Measurements from ENCODE around the gene EBNA1BP2. TPM values are rescaled to one million over a fixed set of nuclear protein-coding genes. Genes with fewer than 3 reads are reported as not detected.
"Not testable (repeated sequence)": the region's sequence is repeated elsewhere in the genome, so short reads cannot be mapped to it uniquely, and the experiment has no call there.

Gene EBNA1BP2
- total RNA-seq, 1 donor from 2014 or later: 48.7 TPM

DNA sequence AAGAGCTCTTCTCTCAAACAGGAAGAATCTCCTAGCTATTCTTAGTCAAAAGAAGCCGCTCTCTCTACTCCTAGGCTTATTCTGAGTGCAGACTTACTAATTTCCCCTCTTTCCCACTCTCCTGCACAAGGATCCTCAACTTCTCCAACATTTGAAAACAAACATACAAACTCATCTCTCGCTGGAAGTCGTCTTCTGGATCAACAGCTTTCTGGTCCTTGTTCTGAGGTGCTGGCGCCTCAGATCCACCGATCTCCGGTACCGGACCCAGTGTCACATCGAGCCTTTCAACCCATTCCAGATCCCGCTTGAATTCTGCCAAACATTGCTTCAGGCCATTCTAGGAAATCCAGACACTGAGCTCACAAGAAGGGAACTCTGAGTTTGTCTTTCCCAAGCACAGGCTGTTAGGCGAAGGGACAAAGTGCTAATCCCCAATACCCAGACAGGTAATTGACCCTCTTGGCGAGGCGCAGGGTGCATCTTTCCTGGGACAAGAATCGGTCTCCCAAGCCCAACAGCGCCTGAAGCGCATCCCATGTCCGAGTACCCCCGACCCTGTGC is 696 bp downstream of the EBNA1BP2 start:
- ATAC-seq: no peak

DNA sequence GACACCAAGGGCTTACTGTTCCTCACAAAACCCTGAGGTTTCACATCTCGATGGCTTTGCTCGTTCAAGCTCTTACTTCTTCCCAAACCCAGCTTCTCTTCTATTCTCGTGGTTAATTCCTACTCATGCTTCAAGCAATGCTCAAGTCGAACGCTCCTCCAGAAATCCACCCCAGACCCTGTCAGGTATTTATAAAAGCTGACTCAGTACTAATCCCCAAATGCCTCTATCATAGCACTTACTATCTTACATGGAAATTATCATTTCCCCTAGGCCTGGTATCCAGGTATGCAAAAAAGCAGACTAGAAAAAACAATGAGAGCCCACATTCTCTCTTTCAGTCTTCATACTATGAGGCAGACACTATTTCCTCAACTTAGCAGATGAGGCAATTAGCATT is 6.3 kb downstream of the EBNA1BP2 start:
- no peak for ATAC-seq

DNA sequence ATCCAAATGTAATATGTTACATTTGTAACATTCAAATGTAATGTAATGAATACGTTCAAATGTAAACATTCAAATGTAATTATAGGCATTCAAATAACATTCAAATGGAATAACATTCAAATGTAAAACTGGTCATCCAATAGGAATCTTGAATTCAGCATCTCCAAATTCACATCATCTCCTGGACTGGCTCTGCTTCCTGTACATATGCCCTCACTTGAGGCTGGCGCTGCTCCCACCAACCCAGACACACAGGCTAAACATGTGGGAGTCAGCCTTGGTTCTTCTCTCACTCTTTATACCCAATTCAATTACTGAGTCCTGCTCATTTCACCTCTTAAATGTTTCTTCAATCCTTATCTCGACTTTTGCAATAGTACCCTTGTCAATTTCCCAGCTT is 6.9 kb downstream of the EBNA1BP2 start:
- ATAC-seq: no peak

DNA sequence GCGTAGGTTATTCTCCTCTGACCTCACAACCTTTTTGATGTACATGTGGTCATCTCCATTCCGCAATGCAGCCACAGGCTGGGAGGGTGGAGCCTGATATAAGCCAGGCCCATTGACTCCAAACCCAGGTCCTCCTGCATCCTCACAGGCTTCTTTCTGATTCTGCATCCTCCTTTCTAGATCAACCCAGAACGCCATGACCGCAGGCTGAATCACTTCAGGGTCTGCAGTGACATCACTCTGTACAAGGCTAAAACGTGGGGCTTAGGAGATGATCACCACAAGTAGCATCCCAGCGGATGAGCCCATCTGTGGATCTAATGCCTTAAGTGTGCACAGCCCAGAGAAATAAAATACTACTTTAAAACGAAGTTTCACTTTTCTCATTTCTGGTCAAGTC is 16.1 kb downstream of the EBNA1BP2 start:
- ATAC-seq: no peak

DNA sequence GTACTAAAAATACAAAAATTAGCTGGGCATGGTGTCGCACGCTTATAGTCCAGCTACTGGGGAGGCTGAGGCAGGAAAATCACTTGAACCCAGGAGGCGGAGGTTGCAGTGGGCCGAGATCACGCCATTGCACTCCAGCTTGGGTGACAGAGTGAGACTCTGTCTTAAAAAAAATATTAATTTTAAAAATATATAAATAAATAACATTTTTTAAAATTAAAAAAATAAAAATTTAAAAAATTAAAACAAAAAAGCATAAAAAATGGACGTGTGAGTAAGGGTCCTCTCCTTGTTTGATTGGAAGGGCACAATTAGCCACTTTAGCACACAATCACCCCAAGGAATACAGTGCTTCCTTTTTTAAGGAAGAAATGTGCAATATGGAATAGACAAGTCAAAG is 18.6 kb downstream of the EBNA1BP2 start:
- ATAC-seq: no peak

DNA sequence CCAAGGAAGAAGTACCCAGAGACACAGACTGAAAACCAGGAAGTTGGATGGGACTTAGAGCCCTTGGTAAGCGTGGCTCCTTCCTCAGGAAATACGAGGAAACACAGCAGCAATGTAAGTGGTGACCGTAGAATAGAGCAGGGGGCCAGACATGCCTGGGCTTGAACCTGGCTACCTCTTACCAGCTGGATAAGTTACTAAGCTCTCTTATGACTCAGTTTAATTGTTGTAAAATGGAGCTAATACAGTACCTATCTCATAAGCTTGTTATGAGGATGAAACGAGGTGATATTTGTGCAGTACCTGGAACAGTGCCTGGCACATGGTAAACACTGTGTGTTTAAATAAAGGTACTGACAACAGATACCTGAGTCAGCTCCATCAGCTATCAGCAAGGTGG is 19.2 kb downstream of the EBNA1BP2 start:
- ATAC-seq: peak; percentile 97

DNA sequence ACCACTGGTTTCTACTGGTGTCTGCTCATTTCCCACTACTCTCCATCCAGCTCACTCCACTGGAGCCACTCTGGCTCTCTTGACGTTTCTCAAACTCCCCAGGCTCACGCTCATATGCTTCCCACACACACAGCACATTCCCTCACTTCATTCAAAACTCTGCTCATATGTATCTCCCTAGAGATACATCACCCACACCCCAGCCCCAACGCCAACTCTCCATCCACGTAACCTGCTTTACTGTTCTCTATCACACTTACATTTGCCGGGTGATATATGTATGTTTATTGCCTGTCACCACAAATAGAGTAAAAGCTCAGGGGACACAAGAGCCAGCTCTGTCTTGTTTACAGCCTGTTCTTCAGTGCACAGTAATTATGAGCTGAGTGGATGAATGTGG is 22.2 kb downstream of the EBNA1BP2 start:
- ATAC-seq: no peak

DNA sequence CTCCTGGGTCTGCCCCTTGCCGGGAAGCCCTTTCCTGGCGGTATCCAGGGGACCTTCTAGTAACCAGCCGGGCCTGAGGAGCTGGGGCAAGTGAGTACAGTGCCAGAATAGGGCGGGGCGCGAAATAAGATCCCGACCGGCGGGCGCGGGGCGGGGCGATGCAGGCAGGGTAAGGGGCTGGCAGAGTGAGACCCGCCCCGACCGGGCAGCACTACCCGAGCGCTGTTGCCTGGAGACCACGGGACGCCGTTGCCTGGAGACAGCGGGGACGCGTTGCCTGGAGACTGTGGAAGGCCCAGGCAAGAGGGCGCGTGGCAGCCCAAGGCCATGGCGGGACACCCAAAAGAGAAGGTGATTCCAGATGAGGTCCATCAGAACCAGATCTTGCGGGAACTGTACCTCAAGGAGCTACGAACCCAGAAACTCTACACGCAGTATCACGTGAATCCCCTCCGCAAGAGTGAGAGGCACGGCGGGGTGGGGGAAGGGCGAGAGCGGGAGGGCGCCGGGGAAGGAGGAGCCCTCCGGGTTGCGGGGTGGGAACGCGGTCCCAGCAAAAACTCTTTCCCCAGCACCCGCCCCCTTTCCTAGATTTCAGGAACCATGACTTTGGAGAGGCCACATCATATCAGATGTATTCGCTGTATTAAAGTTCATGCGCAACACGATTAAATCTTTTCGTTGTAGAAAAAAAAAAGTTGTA is 24.3 kb downstream of the EBNA1BP2 start:
- peak; percentile 81 for ATAC-seq

DNA sequence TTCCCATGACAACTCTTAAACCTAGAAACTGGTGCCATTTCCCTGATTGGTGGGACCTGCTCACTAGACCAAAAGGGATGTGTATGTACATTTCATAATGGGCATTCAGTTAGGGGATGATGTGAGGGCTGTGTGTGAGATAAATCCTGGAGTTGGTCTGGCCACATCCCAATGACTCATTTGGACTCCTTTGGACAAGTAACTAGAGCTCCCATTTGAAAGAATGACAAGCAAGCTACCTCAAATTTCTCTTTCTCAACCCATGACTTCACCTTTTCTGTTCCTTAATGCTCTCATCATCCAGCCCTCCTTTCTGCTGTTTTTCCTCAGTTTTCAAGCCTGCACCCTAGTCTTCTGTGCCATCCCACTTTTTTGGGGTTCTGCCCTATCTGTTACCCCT is 27.9 kb downstream of the EBNA1BP2 start:
- ATAC-seq: peak; percentile 43

DNA sequence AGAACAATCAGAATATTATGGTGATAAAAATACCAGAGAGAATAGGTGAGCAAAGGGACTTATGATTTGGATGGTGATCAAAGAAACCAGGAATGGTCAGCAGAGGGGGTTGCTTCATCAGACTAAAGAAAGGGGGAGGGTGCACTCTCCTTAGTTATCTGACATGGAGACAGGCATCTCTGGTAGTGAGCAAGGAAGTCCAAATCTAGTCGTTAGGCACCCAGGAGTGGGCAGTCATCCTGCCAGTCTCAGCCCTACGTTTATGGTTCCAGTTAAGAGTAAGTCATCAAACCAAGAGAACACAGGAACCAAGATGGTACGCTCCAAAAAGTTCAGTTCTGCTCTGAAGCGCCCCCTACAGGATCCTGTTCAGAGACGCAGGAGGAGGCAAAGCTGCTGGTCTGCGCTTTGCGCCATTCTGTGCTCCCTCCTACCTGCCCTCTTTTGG is 28.6 kb downstream of the EBNA1BP2 start:
- ATAC-seq: no peak

DNA sequence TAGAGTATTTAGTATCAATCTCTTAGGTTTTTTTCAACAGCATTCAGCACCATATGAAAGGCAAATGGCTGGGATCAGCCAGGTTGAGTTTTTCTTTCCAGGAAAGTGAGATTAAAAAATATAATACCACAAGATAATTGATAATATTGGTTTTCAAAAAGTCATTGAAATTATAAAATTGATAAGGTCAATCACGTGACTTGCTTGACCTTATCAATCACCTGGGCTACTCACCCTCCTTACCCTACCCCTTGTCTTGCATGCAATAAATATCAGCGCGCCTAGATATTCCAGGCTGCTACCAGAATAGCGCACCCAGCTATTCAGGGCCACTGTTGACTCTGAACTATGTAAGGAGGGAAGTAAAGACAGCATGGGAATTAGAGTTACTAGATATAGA is 31.5 kb downstream of the EBNA1BP2 start:
- ATAC-seq: no peak

DNA sequence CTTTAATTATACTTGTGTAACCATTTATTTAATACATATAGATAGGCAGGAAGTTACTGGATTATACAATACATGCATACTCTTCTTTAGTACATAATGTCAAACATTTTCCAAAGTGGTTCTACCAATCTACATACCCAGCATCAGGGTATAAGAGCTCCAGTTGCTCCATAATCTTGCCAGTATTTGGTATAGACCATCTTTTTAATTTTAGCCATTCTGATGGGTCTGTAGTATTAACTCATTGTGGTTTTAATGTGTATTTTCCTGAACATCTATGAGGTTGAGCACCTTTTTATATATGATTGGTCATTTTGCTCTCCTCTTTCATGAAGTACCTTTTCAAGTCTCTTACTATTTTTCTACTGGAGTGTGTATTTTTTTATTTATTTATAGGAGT is 32.1 kb downstream of the EBNA1BP2 start:
- ATAC-seq: no peak

DNA sequence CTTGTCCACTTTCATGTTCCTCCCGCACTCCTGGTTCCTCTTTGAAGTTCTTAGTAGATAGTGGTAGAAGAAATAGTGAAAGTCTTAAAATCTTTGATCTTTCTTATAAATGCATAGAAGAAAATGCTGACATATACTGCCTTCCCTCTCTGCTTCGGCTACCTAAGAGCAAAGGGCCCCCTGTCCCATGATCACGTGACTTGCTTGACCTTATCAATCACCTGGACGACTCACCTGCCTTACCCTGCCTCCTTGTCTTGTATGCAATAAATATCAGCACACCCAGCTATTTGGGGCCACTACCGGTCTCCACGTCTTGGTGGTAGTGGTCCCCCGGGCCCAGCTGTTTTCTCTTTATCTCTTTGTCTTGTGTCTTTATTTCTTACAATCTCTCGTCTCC is 32.8 kb downstream of the EBNA1BP2 start:
- ATAC-seq: not testable (repeated sequence)

DNA sequence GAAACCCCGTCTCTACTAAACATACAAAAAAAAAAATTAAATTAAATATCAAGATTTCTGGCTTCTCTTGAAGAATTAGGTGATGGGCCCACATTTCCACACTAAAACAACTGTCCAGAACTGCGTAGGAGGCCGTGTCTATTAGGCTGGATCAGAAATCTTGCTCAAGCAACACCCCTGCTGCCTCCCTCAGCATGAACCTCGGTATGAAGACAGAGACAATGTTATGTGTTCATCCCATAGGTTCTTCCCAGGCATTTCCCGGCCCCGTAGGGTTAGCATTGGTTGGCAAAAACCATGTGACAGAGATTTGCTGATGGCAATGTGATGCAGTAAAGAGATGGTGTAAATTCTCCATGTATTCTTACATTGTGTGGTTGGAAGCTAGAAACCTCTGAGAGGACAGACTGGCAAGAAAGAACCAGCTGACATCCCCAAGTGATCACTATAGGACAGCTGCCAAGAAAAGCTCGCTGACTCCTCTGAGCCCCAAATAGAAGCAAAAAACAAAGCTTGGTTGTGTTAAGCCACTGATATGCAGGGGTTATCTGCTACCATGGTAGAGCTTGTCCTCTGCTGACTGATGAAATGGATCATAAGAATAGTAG is 34.5 kb downstream of the EBNA1BP2 start:
- ATAC-seq: no peak

DNA sequence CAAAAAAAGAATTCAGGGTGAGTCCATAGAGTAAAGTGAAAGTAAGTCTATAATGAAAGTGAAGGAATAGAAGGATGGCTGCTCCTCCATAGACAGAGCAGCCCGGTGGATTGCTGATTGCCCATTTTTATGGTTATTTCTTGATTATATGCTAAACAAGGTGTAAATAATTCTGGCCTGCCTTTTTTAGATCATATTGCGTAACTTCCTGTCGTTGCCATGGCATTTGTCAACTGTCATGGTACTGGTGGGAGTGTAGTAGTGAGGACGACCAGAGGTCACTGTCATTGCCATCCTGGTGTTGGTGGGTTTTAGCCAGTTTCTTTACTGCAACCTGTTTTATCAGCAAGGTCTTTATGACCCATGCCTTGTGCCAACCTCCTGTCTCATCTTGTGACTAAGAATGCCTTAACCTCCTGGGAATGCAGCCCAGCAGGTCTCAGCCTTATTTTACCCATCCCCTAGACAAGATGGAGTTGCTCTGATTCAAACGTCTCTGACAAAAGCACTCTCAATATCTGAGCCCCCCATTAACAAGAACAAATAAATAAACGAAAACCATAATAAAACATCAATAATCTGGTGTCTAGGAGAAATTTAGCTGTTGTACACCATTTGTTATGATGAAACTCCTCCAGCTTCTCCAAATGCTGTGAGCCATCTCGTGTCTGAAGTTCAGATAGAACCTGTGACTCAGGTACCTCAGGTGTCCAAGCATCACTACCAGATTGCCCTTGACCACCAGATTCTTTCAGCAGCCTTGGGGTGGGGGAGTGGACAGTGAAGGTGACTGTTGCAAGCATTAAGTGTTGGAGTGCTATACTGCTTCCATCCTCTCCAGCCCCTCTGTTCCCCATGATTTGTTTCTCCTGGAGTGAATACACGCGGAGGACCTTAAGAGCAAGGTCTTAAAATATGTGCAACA is 36.0 kb downstream of the EBNA1BP2 start:
- peak; percentile 57 for ATAC-seq

DNA sequence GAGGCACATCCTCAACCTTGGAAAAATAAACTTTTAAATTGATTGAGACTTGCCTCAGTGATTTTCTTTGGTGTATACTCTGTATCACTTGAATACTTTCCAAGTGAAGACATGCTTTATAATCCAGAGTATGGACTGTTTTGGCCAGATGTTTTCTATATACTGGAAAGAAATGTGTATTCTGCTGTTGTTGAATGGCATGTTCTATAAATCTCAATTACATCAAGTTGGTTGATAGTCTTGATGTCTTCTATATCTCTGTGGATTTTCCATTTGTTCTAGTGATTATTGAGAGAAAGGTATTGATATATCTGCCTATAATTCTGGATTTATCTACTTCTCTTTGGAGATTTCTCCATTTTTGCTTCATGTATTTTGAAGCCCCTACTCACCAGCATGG is 37.5 kb downstream of the EBNA1BP2 start:
- ATAC-seq: no peak

DNA sequence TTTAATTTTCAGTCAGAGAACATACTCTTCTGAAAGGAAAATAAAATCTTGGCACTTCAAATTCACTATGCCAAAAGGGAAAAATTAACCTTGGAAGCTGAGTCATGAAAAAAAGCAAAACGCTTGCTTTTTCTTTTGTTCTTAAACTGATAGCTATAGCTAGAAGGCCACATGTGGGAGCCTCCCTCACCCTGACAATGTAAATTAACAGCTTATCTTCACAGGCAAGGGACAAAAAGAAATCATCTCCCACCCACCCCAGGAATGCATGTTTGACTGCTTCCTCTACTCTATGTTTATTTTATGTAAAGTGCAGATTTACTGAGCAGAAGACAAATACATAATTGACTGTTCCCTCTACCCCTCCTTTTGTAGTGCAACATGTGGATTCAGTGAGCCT is 38.0 kb downstream of the EBNA1BP2 start:
- ATAC-seq: no peak

DNA sequence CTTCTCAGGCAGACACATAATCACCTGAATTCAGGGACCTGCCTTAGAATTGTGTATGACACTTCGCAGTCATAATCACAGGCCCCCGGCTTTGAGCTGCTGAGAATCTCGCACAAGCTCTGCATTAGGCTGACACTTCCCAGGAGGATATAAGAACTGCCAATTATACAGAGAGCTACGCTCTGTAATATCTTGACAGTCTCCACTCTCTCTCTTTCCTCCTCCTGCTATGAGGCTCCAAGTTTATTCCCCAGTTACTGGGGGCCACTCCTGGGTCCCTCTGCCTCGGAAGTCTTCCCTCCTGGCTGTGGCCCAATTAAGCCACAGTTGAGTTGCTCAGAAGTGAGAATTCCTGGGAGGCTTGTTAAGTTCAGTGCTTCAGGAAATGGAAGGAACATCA is 42.7 kb downstream of the EBNA1BP2 start:
- ATAC-seq: no peak

DNA sequence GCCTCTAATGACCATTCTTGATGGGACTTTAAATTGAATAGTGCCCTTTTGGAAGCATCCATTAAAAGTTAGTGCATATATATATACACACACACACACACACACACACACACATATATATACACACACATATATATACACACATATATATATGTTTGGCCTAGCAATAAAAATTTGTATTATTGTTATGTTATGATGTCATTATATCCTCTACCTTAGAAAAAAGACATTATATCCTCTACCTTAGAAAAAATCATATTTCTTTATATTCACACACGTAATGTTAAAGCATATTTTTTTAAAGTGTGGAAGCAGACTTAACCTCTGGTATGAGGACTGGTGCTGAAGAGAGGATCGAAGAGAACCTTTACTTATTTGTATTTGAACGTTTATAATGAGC is 43.3 kb downstream of the EBNA1BP2 start:
- ATAC-seq: no peak

DNA sequence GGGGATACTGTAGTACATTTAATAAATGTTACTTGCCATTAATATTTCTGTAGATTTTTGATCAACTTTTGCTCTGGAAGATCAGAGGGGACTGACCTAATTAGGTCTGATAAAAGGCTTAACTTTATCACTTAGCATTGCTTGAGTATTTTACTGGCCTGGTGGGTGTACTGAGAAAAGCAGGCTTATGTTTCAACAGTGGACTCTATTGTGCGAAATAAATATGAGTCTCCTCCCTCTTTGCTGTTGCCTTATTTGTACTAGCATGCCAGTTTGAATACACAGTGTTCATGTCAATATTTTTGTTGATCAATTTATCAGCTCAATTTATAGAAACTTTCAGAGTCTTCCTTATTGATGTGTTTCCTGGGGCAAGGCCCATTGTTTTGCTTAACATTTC is 49.1 kb downstream of the EBNA1BP2 start:
- no peak for ATAC-seq

DNA sequence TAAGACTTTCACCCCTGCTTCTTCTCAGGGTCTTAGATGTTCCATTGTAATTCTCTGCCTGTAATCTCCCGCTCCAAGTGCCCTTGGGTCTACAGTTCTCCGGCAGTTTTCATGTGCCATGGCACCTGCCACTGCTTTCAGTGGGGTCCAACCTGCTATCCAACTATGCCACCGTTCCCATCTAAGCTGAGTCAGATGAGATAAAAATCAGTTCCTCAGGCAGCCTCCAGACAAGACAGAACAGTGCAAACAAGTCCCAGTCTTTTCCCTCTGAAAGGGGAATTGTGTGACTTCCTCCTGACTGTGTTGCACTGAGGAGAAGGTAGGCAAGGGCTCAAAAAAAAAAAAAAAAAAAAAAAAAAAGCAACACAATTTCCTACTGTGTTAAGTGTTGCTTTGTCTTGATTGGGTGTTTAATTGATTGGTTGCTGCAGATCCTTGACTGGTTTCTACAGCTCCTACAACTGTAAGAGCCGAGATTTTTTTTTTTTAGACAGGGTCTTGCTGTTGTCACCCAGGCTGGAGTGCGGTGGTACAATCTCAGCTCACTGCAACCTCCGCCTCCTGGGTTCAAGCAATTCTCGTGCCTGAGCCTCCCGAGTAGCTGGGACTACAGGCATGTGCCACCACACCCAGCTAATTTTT is 50.7 kb downstream of the EBNA1BP2 start:
- ATAC-seq: peak; percentile 79

DNA sequence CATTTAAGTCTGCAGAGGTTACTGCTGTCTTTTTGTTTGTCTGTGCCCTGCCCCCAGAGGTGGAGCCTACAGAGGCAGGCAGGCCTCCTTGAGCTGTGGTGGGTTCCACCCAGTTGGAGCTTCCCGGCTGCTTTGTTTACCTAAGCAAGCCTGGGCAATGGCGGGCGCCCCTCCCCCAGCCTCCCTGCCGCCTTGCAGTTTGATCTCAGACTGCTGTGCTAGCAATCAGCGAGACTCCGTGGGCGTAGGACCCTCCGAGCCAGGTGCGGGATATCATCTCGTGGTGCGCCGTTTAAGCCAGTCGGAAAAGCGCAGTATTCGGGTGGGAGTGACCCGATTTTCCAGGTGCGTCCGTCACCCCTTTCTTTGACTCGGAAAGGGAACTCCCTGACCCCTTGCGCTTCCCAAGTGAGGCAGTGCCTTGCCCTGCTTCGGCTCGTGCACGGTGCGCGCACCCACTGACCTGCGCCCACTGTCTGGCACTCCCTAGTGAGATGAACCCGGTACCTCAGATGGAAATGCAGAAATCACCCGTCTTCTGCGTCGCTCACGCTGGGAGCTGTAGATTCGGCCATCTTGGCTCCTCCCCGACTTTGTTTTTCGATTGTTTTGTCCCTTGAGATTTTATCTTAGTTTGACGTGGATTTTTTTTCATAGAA is 52.0 kb downstream of the EBNA1BP2 start:
- peak; percentile 44 for ATAC-seq
